ENCODE measurements around the gene CELA3A.

The CELA3A gene

DNA sequence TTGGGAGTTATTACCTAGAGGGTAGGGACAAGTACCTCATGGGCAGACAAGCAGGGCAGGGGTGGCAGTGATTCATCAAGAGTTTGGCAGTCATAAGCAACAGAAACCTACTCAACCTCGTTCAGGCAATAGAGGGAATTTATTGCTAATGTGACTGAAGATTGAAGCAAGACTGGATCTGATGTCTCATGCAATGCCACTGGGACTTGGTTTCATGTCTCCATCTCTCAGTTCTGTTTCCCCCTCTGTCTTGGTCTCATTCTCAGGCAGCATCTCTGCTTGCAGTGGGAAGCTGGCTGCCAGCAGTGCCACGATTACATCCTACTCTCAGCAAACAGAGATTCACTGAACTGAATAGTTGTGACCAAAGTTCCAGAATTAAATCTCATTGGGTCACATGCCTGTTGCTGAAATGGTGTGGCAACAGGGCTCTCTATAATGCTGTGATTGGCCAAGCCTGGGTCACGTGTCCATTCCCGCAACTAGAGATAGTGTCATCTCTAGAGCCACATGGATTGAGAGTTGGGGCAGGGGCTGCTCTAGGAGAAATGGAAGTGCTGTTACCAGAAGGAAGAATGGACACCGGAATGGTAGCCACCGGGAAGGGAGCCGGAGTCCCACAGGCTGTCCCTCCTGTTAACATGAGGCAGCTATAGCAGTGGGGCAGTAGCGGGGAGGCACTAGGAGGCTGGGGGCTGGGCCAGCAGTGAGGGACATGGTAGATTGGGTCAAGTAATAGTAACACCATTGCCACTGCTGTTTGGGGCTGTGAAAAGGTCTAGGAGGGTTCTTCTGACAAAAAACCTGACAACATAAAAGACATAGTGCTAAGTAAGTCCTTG lies 47.1 kb downstream of the CELA3A start:
- DNase-seq: peak in 4 of 51 donors; percentile 2 to 36 (median 10)

DNA sequence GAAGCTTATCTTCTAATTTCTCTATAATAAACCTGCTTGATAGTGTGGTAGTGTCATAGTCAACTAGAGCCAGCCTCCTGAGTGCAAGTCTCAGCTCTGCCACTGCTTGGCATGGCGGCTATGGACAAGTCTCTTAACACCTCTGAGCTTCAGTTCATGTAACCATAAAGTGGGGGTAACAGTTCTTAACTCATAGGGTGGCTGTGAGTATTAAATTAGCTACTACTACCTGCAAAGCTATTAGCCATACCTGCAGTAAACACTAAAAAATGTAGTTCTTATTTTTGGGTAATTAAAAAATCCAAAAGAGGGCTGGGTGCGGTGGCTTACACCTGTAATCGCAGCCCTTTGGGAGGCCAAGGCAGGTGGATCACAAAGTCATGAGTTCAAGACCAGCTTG lies 48.9 kb downstream of the CELA3A start:
- no peak for DNase-seq

DNA sequence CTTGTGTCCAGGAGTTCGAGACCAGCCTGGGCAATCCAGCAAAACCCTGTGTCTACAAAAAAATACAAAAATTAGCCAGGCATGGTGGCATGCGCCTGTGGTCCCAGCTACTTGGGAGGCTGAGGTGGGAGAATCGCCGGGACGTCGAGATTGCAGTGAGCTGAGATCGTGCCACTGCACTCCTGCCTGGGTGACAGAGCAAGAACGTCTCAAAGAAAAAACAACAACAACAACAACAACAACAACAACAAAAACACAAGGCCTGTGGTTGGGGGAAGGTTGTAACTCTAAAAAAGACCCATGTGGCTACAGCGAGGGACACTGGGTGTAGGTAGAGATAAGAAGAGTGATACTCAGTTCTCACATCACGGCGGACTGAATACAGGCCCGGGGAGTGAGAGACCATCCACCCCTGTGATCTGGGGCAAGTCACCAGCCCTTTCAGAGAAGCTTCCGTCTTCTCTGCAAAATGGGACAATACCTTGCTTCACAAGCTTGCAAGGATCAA lies 50.2 kb downstream of the CELA3A start:
- no peak for DNase-seq

DNA sequence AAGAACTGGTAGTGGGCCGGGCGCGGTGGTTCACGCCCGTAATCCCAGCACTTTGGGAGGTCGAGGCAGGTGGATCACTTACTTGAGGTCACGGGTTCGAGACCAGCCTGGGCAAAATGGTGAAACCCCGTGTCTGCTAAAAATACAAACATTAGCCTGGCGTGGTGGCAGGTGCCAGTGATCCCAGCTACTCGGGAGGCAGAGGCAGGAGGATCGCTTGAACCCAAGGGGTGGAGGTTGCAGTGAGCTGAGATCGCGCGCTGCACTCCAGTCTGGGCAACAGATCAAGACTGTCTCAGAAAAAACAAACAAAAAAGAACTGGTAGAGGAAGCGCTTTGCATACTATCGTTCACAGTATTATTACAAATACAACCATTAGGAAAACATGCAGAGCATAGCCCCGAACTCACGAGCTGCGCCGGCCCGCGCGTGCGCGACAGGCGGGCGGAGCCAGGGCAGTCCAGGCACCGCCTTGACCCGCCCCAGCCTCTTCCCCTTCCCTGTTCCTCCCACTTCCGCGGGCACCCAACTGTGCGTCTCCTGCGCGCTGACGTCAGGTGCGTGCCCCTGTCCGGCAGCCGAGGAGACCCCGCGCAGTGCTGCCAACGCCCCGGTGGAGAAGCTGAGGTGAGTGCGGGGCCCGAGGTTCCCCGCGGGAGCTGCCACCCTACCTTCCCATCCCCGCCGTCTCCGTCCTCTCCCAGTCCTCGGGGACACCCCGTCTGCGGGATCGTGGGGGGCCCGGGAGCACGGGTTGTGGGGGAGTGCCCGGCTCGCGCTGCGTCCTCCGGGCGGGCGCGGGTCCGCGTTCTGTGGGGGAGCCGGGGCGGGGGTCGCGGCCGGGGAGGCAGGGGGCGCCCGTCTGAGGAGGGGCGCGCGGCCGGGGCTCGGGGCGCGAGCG lies 50.9 kb downstream of the CELA3A start, which contains the start of gene CDC42:
TSS of gene CDC42 (plus strand) at position 595 of the 902 bp plus-strand sequence. CDS start 25,770 bp downstream, outside the sequence.
- DNase-seq: peak; percentile 49 to 97 (median 92)

DNA sequence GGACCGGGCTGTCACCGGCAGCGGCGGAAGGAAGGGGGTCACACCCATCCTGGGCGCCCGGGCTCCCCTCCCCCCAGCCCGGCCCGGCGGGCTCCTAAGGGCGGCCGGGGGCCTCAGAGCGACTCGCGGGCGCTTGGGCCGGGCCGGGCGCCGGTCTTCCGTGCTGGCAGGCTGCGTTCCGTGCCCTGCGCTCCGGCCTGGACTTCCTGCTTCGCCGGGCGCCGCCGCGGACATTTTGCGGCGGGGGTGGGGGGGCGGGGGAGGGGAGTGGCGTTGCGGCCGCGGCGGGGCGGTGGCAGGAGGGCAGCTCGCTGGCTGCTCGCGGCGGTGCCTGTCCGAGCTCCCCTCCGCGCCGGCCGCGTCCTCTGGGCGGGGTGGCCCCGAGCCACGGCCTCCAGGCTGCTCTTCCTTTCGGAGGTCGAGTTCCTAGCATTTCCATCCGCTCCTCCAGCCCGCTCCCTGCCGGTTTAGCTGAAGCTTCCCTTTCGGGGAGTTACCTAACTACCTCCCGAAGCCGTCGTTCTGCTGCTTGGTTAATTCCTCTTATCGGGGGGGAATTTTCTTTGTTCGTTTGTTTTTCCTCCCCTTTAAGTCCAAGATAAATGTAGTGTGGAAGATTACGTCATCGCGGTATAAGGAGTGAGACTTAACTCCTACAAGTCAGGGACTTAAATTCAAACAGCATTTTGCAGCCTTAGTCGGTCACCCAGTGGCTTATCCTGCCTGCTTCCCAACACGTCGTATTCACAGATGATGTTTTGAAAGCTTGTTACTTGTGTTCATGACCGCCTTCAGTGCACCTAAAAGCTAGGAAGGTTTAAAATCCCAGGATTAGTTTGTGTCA lies 51.8 kb downstream of the CELA3A start:
- DNase-seq: peak in 46 of 51 donors; percentile 15 to 69 (median 46)

DNA sequence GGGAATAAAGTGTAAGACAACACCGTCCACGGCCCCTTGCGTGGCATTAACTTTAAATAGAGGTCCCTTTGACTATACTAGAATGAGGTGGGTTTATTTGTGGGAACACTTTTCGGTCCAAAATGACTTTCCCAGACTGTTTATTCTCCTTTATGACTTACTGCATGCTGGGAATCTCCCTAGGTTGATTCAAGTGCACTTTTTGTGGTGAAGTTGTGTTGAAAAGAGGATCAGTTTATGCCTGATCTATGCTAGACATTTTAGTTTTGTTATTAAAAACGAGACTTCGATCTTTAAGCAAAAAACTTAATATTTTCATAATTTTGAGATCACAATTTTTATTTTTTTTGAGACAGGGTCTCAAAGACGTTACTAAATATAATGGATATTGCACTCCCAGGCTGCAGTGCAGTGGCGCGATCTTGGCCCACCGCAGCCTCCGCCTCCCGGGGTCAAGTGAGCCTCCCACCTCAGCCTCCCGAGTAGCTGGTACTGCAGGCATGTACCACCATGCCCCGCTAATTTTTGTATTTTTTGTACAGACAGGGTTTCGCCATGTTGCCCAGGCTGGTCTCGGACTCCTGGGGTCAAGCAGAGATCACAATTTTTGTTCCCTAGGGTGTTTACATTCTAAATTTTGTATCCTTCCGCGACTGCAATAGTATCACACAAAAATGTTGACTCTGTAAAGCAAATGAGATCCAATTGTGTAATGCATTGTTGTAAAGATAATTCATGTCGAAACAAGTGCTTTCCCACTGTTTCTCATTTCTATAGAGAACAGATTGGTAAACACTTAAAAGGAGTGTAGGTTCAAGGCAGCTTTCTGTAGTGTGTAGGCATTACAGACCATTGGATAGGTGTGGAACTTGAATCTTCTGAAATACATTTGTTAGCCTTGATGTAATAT lies 52.7 kb downstream of the CELA3A start:
- no peak for DNase-seq

DNA sequence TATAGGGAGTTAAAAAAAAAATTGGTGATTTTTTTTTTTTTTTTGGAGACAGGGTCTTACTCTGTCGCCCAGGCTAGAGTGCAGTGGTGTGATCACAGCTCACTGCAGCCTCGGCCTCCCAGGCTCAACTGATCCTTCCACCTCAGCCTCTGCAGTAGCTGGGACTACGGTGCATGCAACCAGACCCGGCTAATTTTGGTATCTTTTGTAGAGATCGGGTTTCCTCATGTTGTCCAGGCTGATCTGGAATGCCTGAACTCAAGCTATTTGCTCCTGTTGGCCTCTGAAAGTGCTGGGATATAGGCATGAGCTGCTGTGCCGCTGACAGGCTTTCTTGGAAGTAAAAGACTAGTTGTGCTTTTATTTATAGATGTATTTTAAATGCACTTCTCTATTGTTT lies 54.0 kb downstream of the CELA3A start:
- DNase-seq: no peak

DNA sequence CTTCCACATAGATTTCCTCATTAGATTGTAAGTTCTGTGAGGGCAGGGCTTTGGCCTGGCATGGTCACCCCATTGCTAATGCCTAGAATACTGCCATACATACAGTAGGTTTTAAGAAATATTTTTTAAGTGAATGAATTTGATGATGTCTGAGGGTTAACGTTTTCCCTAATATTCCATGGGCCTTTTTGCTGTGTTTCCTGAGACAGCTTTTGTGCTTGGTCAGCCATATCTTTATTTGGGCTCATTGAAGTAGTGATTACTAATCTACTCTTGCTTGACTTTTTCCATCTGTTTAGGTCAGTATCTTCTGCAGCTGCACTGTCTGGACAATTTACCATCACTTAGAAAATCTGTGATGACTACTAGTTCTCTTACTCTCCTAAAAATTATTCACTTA lies 54.6 kb downstream of the CELA3A start:
- DNase-seq: no peak

DNA sequence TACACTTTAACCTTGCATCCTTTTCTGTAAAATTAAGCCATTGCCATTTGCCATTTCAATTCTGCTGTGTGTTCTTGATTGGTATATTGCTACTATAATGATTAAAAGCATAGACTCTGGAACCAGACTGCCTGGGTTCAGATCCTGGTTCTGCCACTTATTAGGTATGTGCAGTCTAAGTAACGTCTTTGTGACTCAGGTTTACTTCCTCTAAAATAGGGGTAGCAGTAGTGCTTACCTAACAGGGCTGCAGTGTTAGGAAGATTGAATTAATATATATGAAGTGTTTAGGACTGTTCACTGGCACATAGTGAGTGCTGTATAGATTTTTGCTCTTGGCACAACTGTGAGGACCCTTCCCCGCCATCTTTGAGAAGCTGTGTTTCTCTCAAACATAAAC lies 55.5 kb downstream of the CELA3A start:
- DNase-seq: no peak

DNA sequence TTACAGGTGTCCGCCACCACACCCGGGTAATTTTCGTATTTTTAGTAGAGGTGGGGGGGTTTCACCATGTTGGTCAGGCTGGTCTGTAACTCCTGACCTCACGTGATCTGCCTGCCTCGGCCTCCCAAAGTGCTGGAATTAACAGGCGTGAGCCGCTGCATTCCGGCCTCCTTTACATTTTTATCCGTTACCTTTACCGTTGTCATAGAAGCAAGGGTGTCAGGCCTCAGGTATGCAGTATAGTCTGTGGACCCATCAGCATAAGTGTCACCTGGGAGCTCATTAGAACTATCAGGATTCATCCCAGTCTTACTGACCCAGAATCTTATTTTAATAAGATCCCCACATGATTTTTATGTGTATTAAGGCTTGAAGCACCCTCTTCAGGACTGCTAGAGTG lies 56.4 kb downstream of the CELA3A start:
- no peak for DNase-seq
